ENCODE measurements around the gene TTC13.

DNA sequence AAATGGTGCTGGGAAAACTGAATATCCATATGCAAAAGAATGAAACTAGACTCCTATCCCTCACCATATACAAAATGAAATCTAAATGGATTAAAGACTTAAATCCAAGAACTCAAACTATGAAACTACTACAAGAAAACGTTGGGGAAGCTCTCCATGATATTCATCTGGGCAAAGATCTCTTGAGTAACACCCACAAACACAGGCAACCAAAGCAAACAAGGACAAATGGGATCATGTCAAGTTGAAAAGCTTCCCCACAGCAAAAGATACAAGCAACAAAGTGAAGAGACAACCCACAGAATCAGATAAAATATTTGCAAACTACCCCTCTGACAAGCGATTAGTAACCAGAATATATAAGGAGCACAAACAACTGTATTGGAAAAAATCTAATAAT, 13.8 kb downstream of the TTC13 start:
- TF ChIP-seq GABPA (IDR thresholded peaks at IDR 0.05; ENCODE audit: low read depth) (no peak), POLR2A (IDR thresholded peaks at IDR 0.05; ENCODE audit: low read depth, low read length) (no peak), SREBF2 (IDR thresholded peaks at IDR 0.05; ENCODE audit: low read length) (no peak), EP300 (IDR thresholded peaks at IDR 0.05; ENCODE audit: borderline replicate concordance in 1 of 2, control insufficient read depth in 1 of 2, low read depth in 2 of 2, low read length in 2 of 2) (no peak), POLR2AphosphoS5 (IDR thresholded peaks at IDR 0.05; ENCODE audit: low read length) (no peak), MYB (IDR thresholded peaks at IDR 0.05; ENCODE audit: borderline replicate concordance, low read depth, low read length) (no peak), ZSCAN29 (IDR thresholded peaks at IDR 0.05) (no peak), ESRRA (IDR thresholded peaks at IDR 0.05; ENCODE audit: low read length) (no peak)
- TF ChIP-seq, protein P1, sequence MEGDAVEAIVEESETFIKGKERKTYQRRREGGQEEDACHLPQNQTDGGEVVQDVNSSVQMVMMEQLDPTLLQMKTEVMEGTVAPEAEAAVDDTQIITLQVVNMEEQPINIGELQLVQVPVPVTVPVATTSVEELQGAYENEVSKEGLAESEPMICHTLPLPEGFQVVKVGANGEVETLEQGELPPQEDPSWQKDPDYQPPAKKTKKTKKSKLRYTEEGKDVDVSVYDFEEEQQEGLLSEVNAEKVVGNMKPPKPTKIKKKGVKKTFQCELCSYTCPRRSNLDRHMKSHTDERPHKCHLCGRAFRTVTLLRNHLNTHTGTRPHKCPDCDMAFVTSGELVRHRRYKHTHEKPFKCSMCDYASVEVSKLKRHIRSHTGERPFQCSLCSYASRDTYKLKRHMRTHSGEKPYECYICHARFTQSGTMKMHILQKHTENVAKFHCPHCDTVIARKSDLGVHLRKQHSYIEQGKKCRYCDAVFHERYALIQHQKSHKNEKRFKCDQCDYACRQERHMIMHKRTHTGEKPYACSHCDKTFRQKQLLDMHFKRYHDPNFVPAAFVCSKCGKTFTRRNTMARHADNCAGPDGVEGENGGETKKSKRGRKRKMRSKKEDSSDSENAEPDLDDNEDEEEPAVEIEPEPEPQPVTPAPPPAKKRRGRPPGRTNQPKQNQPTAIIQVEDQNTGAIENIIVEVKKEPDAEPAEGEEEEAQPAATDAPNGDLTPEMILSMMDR (IDR thresholded peaks at IDR 0.05 in 2 of 3, conservative IDR thresholded peaks at IDR 0.05 in 1 of 3; ENCODE audit: control insufficient read depth in 2 of 3, extremely low read depth in 1 of 3, insufficient read depth in 1 of 3, low read depth in 3 of 3, low read length in 3 of 3), result no peak

Measured in GM12878 (cell line).